K562 (cell line): Measurements from ENCODE around the gene ITGA3. TPM values are rescaled to one million over a fixed set of nuclear protein-coding genes. Genes with fewer than 3 reads are reported as not detected.
A peak's percentile ranks its signal among the peaks of the same experiment; 100 is the strongest.

Experiments used
- ATF6 ChIP-seq: sonication (generic); formaldehyde crosslinking; IDR thresholded peaks from 2 replicates; pipeline ENCODE4 v1.4.0; 2020; ENCODE audit warnings: mild to moderate bottlenecking, missing genetic modification reagents
- FOS ChIP-seq: IDR thresholded peaks from 3 replicates; pipeline ENCODE4 v1.6.1; 2011; ENCODE audit not compliant: insufficient read length; ENCODE audit errors: extremely low read depth
- FOXJ3 ChIP-seq: sonication (generic); formaldehyde crosslinking; IDR thresholded peaks from 2 replicates; pipeline ENCODE4 v1.4.0; 2020; ENCODE audit warnings: mild to moderate bottlenecking, missing genetic modification reagents
- FOXK2 ChIP-seq, 2 experiments: fragments of 450-650 bp; IDR thresholded peaks in 1 of 2; conservative IDR thresholded peaks in 1 of 2; 2 replicates each; pipeline ENCODE4 v1.6.1; 2016; ENCODE audit warnings: low read depth in 2 of 2, mild to moderate bottlenecking in 1 of 2
- FOXM1 ChIP-seq, 2 experiments: fragments of 450-650 bp in 1 of 2; sonication (generic) in 1 of 2; formaldehyde crosslinking in 1 of 2; IDR thresholded peaks; 2 replicates each; pipeline versions ENCODE4 v1.6.1 to v1.9.0; 2017 to 2022; ENCODE audit warnings: low read depth in 2 of 2, mild to moderate bottlenecking in 2 of 2, missing genetic modification reagents in 1 of 2, moderate library complexity in 1 of 2
- LCOR ChIP-seq: sonication (generic); formaldehyde crosslinking; IDR thresholded peaks from 2 replicates; pipeline ENCODE4 v1.8.0; 2022; ENCODE audit warnings: mild to moderate bottlenecking, missing genetic modification reagents
- MECOM ChIP-seq: fragments of 250-450 bp; sonication (Bioruptor Pico); IDR thresholded peaks from 2 replicates; pipeline ENCODE4 v1.8.0; 2022; ENCODE audit warnings: inconsistent platforms
- MEIS2 ChIP-seq: fragments of 450-650 bp; IDR thresholded peaks from 2 replicates; pipeline ENCODE4 v1.6.1; 2014; ENCODE audit warnings: mild to moderate bottlenecking; ENCODE audit not compliant: partially characterized antibody
- MXD1 ChIP-seq: fragments of 250-450 bp; sonication (Bioruptor Pico); IDR thresholded peaks from 2 replicates; pipeline ENCODE4 v1.8.0; 2021; ENCODE audit warnings: borderline replicate concordance, mild to moderate bottlenecking, moderate library complexity; ENCODE audit not compliant: poor library complexity, severe bottlenecking
- MYNN ChIP-seq, 2 experiments: sonication (generic); formaldehyde crosslinking in 1 of 2; IDR thresholded peaks; 2 replicates each; pipeline versions ENCODE4 v1.5.0 to v1.6.1; 2016 to 2020; ENCODE audit warnings: antibody characterized with exemption in 1 of 2, missing genetic modification reagents in 1 of 2
- NFATC3 ChIP-seq: fragments of 450-650 bp; IDR thresholded peaks from 2 replicates; pipeline ENCODE4 v1.6.1; 2017; ENCODE audit warnings: mild to moderate bottlenecking
- PATZ1 ChIP-seq: fragments of 250-450 bp; sonication (Bioruptor Pico); IDR thresholded peaks from 2 replicates; pipeline ENCODE4 v1.5.0; 2020; ENCODE audit warnings: mild to moderate bottlenecking, borderline replicate concordance
- PPARD ChIP-seq: fragments of 250-450 bp; sonication (Bioruptor Pico); IDR thresholded peaks from 2 replicates; pipeline ENCODE4 v1.8.0; 2022; ENCODE audit warnings: inconsistent platforms, mild to moderate bottlenecking, moderate library complexity
- SAFB2 ChIP-seq: fragments of 200-400 bp; formaldehyde crosslinking; IDR thresholded peaks from 2 replicates; pipeline ENCODE4 v1.6.1; 2018; ENCODE audit warnings: borderline replicate concordance, low read length, low read depth, moderate library complexity; ENCODE audit not compliant: severe bottlenecking
- SUPT5H ChIP-seq: fragments of 450-650 bp; IDR thresholded peaks from 2 replicates; pipeline ENCODE4 v1.6.1; 2016
- TGIF2 ChIP-seq: sonication (generic); formaldehyde crosslinking; IDR thresholded peaks from 2 replicates; pipeline ENCODE4 v1.8.1; 2022; ENCODE audit warnings: mild to moderate bottlenecking, missing genetic modification reagents, moderate library complexity
- ZBTB26 ChIP-seq: fragments of 450-650 bp; formaldehyde crosslinking; IDR thresholded peaks from 2 replicates; pipeline ENCODE4 v1.4.0; 2022; ENCODE audit warnings: missing genetic modification characterization
- ZKSCAN8 ChIP-seq: fragments of 200-800 bp; sonication (Bioruptor generic); IDR thresholded peaks from 2 replicates; pipeline ENCODE4 v1.6.1; 2016; ENCODE audit warnings: missing genetic modification characterization, missing compliant biosample characterization
- ZNF23 ChIP-seq: fragments of 250-450 bp; sonication (Bioruptor Pico); IDR thresholded peaks from 2 replicates; pipeline ENCODE4 v1.4.0; 2020; ENCODE audit warnings: mild to moderate bottlenecking
- ZNF282 ChIP-seq: sonication (generic); formaldehyde crosslinking; IDR thresholded peaks from 2 replicates; pipeline ENCODE4 v1.8.1; 2023; ENCODE audit warnings: missing genetic modification reagents
- ZNF436 ChIP-seq: fragments of 250-450, 450-650 bp; sonication (Bioruptor Pico); formaldehyde crosslinking; IDR thresholded peaks from 2 replicates; pipeline ENCODE4 v1.7.0; 2020; ENCODE audit warnings: mild to moderate bottlenecking
- ZNF79 ChIP-seq: fragments of 250-450 bp; sonication (Bioruptor Pico); IDR thresholded peaks from 2 replicates; pipeline ENCODE4 v1.4.0; 2020; ENCODE audit warnings: low read depth, mild to moderate bottlenecking, moderate library complexity
- polyA plus RNA-seq, 8 experiments: library from polyadenylated mRNA; depleted of rRNA in 4 of 8; stranded (reverse) in 5 of 8; unstranded in 3 of 8; fragments of >200 nt; fragmentation: Nextera tagmentation in 2 of 8; fragmentation: Illumina TruSeq in 1 of 8; extraction: Ambion mirVana in 2 of 8; extraction: Trizol in 1 of 8; gene quantifications; 2 replicates each; pipeline versions ENCODE4 v1.2.1 to v1.2.3, GENCODE V29; 2011 to 2014; ENCODE audit warnings: inconsistent platforms in 1 of 8, missing spikeins in 1 of 8
- total RNA-seq, 7 experiments: library from RNA; depleted of rRNA in 6 of 7; stranded (reverse); fragments of >200 nt in 6 of 7; fragmentation: Illumina TruSeq in 2 of 7; extraction: Trizol in 2 of 7; gene quantifications; 2 replicates each; pipeline versions ENCODE4 v1.2.1 to v1.2.3, GENCODE V29; 2011 to 2021; ENCODE audit warnings: low replicate concordance in 1 of 7

The ITGA3 gene
- total and polyA plus RNA-seq, 9 of the 15 experiments (the other 6 are each of a cell fraction or from before 2014, with no cell fraction given) = 0.03 to 0.75 (median 0.14) TPM; not detected in 2

- TF ChIP-seq ATF6 = no peak
- TF ChIP-seq FOXJ3 (CRISPR knock-in tag) = no peak
- TF ChIP-seq ZNF23 (CRISPR knock-in tag) = no peak
- TF ChIP-seq MYNN (IDR thresholded peaks at IDR 0.05) = no peak
- no peak for TF ChIP-seq MYNN (CRISPR knock-in tag; IDR thresholded peaks at IDR 0.05)
- no peak for TF ChIP-seq LCOR (CRISPR knock-in tag)
- no peak for TF ChIP-seq PPARD (CRISPR knock-in tag)
- no peak for TF ChIP-seq FOS
- TF ChIP-seq ZKSCAN8 (CRISPR knock-in tag) = no peak
- TF ChIP-seq ZNF282 = peak; percentile 50; the same call in 1 of the 2 replicates
- no peak for TF ChIP-seq ZNF436
- TF ChIP-seq SUPT5H = no peak
- no peak for TF ChIP-seq FOXK2 (conservative IDR thresholded peaks at IDR 0.05 in 1 of 2, IDR thresholded peaks at IDR 0.05 in 1 of 2; ENCODE audit: low read depth in 2 of 2)
- no peak for TF ChIP-seq FOXM1 (IDR thresholded peaks at IDR 0.05; ENCODE audit: low read depth)
- TF ChIP-seq FOXM1 (CRISPR knock-in tag; IDR thresholded peaks at IDR 0.05; ENCODE audit: low read depth) = no peak
- no peak for TF ChIP-seq MXD1 (CRISPR knock-in tag)
- TF ChIP-seq SAFB2 = no peak
- TF ChIP-seq ZBTB26 (CRISPR knock-in tag) = no peak
- no peak for TF ChIP-seq NFATC3
- TF ChIP-seq PATZ1 (CRISPR knock-in tag) = no peak
- peak; percentile 37 for TF ChIP-seq MEIS2
- TF ChIP-seq ZNF79 (CRISPR knock-in tag) = no peak
- TF ChIP-seq TGIF2 = no peak; the same call in 1 of the 2 replicates
- TF ChIP-seq MECOM = no peak
Observed at GRCh38 chr17:50117202-50118051, 61.5 kb downstream of the ITGA3 start (continued).
